NCI-H2107 treated with DMSO at 0.1 percent for 48 hours (cell line): ENCODE results near the gene C19orf33.
A peak's percentile ranks its signal among the peaks of the same experiment; 100 is the strongest.
"Not testable (repeated sequence)": the region's sequence is repeated elsewhere in the genome, so short reads cannot be mapped to it uniquely, and the experiment has no call there.

Source experiments
- DNase-seq: peaks from one replicate; lab custom pipeline; 2025; ENCODE audit not compliant: unreplicated experiment; lab: John Stamatoyannopoulos, UW

C19orf33 gene

DNA sequence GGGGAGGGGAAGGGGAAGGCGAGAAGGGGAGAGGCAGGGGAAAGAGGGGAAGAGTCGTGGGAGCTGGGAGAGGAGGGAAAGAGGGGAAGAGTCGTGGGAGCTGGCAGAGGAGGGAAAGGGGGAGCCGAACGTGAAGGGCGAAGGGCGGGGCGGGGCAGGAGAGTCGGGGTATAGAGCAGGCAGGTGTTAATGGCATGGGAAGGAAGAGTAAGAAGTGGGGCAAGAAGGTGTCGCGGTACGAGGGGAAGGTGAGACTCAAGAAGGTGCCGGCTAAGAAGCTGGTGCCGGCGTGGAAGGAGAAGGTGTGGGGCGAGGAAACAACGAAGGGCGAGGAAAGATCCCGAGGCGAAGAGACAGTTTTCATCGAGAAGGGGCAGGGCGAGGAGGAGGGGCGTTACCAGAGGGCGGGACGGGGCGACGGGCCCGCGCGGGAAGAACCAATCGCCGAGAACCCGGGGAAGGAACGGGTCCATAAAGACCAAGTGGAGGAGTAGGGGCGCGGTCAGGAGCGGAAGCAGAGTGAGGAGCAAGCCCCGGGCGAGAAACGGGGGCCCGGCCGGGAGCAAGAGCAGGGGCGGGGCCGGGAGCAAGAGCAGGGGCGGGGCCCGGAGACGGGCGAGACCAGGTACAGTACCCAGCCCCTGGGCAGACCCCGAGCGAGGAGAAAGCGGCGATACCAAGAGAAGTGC lies 32.0 kb downstream of the C19orf33 start:
- peak; percentile 86 for DNase-seq

DNA sequence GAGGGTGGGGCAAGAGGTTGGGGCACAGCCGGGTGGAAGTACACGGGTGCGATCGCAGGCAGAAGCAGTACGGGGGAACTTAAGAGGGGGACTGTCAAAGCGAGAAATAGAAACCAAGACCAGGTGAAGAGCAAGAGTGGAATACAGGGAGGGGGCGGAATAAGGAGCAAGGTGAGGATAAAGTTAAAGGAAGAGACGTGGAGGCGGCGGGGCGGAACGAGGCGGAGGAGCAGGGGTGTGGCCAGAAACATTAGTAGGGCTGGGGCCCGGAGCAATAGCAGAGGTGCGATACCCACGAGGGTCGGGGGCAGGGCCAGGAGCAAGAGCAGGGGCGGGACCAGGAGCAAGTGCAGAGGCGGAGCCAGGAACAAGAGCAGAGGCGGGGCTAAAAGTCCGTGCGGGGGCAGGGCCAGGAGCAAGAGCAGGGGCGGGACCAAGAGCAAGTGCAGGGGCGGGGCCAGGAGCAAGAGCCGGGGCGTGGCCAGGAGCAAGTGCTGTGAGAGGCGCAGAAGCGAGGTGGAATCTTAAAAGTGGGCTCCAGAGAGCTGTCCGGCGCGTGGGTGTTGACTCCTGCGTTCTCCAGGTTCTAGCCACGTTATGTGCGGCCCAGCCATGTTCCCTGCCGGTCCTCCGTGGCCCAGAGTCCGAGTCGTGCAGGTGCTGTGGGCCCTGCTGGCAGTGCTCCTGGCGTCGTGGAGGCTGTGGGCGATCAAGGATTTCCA lies 32.7 kb downstream of the C19orf33 start:
- peak; percentile 86 for DNase-seq

DNA sequence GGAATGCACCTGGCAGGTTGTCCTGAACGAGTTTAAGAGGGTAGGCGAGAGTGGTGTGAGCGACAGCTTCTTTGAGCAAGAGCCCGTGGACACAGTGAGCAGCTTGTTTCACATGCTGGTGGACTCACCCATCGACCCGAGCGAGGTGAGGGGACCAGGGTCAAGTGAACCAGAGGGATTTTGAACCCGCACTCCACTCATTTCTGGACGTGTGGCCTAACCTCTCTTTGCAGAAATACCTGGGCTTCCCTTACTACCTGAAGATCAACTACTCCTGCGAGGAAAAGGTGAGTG lies 33.3 kb downstream of the C19orf33 start:
- DNase-seq: no peak

DNA sequence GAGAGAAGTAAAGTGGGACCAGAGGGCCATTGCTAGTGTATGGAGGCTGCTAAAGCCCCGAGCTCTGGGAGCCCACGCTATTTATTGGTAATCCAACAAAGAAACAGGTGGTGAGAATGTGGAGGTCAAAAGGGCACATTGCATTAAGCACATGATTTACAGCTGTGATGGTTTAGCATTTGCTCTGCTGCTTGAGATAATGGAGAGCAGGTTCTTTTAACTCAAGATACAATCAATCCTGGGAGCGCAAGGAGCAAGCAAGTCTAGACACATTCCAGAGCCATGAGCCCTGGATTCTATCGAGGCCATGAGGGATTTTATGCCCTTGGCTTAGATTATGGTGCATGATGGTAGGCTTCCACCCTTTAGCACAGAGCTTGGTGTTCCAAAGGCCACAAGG lies 35.0 kb downstream of the C19orf33 start:
- not testable (repeated sequence) for DNase-seq

DNA sequence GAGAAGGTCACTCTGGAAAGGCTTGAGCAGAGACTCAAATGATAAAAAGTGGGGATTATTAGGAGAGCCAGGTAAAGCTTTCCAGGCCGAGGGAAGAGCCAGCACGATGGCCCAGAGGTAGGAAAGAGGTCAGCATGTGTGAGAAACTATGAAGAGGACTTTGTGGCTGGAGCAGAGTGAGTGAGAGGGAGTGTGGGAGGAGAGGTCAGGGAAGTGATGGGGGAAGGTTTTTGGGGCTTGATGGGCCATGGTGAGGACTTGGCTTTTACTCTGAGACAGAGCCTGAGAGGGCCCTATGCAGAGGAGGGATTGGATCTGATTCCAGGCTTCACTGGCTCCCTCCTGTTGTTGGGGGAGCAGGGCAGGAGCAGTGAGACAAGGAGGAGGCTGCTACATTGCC lies 36.9 kb downstream of the C19orf33 start:
- no peak for DNase-seq

DNA sequence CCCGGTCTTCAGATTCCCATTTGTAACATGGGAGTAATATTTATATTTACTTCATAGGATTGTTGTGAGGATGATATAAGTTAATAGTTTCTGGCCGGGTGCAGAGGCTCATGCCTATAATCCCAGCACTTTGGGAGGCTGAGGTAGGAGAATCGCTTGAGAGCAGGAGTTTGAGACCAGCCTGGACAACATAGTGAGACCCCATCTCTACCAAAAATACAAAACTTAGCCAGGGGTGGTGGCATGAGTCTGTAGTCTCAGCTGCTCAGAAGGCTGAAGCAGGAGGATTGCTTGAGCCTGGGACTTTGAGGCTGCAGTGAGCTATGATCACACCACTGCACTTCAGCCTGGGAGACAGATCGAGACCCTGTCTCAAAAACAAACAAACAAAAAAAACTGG lies 42.8 kb downstream of the C19orf33 start:
- no peak for DNase-seq

DNA sequence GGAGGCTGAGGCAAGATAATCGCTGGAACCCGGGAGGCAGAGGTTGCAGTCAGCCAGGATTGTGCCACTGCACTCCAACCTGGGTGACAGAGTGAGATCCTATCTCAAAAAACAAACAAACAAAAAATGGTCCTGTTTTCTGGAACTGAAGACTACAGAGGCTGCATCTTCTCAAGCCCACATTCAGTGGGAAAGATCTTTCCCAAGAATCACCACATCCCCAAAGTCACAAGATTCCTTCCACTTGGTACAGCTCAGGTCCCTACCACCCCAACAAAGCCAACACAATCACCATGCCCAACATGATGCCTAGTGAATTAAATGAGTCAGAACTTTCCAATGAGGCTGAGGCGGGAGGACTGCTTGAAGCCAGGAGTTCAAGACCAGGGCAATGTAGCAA lies 46.8 kb downstream of the C19orf33 start:
- no peak for DNase-seq

DNA sequence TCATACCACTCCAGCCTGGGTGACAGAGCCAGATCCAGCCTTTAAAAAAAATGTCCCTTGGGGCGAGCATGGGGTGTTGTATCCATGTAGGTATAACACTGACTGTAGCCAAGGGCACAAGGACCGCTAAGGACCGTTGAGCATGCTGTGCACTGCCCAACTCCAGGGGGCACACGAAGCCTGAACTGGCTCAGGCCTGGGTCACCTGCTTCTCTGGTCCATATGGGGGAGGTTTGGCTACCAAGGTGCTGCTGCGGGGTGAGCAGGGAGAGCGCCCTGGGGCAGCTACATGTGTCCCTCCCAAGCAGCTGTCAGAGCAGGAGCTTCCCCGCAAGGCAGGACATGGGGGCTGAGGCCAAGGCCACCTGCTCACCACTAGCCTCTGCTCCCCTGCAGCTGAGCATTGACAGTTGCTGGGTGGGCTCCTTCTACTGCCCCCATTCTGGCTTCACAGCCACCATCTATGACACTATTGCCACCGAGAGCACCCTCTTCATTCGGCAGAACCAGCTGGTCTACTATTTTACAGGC lies 47.9 kb downstream of the C19orf33 start:
- DNase-seq: no peak

DNA sequence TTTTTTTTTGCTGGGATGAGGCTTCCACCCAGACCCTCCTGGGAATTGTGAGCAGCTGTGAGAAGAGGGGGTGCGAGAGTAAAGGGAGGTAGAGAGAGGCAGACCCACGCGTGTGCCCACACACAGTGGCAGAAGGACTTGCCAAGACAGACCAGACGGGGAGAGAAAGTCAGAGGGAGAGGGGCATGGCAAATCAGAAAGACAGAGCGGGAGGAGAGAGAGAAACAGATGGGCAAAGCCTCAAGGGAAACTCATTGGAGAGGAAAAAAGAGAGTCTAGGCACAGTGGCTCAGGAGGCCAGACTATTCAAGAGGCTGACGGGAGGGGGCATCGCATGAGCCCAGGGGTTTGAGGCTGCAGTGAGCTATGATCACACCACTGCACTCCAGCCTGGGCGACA lies 48.6 kb downstream of the C19orf33 start:
- no peak for DNase-seq
